ENCODE data around the gene PPP6R3.
A peak's percentile ranks its signal among the peaks of the same experiment; 100 is the strongest.

The PPP6R3 gene

GRCh38 chr11:68657021-68657780 is 196.6 kb downstream of the PPP6R3 start:
- no peak for DNase-seq

DNA sequence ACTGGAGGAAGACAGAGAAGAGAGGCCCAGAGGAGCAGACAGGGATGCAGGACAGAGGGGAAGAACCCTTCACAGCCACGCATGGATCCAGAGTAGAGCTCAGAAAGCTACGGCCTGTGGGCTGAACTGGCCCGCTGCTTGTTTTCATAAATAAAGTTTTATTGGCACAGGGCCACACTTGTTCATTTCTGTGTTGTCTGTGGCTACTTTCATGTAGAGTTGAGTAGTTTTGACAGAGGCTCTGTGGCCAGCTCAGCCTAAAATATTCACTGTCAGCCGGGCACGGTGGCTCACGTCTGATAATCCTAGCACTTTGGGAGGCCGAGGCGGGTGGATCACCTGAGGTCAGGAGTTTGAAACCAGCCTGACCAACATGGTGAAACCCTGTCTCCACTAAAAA is 197.5 kb downstream of the PPP6R3 start:
- DNase-seq = no peak

- no peak for DNase-seq
These were observed 198.1 kb downstream of the PPP6R3 start for GRCh38 chr11:68658661-68659060.

DNA sequence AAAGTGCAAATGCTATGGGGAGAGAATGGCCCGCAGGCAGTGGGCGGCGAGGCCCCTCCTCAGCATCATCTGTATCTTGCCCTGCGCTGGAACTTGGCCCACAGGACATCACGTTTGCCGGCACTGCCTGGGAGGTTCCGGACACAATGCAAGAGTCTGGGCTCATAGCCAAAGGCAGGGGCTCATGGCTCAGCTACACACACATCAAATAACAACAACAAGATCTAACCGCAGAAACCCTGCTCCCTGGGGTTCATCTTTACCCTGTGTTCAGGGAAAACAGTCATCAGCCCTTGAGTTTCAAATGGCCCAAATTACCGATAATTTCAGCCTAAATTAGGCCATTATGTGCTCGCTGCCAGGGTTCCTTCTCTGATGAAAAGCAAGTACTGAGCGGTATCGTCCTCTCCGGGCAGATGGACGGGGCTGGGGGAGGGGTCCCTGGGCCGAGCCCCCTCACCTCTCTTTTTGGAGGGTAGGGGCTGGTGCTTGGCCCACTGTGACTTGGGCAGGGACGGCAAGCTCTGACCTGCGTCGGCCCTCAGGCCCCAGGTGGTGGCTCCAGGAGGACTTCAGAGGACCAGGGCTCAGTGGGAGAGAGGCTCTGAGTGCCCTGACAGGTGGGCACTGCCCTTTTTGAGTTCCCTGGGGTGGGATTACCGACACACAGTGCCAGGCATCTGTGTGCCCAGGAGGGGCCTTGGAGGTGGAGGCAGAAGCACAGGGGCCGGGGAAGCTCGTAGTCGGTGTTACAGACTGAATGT is 198.8 kb downstream of the PPP6R3 start:
- peak; percentile 95 for DNase-seq

DNA sequence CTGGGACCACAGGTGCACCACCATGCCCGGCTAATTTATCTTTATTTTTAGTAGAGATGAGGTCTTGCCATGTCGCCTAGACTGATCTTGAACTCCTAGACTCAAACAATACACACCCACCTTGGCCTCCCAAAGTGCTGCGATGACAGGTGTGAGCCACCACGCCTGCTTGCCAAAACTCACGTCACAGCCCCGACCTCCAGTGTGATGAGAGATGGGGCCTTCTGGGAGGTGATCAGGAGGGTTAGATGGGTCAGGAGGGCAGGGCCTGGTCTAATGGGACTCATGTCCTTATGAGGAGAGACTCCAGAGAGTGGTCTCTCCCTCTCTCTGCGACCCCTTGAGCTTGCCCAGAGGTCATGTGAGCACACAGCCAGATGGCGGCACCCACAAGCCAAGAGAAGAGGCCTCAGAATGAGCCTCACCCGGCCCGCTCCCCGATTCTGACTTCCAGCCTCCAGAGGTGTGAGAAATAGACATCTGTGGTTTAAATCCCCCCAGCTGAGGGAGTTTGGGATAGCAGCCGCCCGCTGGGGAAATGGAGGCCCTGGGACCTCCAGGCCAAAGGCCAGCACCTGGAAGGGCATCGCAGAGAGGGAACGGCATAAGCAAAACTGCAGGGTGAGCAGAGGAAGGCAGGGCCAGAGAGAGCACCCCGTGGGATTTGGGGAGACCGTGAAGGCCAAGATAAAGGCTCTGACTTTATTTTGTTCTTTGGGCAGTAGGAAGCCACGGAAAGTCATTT is 199.7 kb downstream of the PPP6R3 start:
- no peak for DNase-seq

- DNase-seq = no peak
These were observed 200.5 kb downstream of the PPP6R3 start for GRCh38 chr11:68661014-68661413.

- no peak for DNase-seq
These were observed 201.4 kb downstream of the PPP6R3 start for GRCh38 chr11:68661697-68662603.

DNA sequence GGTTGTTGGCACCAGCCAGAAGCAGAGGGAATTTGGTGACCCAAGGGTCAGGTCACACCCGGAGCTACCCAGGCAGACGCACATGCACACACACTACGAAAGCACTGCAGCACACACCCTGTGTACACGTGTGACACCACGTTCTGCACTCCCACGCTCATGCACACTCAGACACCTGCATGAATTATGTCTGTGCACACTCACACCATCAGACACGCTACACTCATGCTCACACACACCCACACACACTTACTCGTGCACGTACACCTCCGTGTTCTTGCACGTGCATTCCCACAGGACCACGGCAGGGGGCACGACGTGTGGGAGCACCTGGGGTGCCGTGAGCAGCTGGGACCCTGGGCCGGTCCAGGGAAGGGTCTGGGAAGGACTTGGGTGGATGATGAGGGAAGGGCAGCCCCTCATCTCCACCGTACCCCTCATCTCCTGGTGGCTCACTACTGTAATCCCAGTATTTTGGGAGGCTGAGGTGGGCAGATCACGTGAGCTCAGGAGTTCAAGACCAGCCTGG is 203.0 kb downstream of the PPP6R3 start:
- no peak for DNase-seq

DNA sequence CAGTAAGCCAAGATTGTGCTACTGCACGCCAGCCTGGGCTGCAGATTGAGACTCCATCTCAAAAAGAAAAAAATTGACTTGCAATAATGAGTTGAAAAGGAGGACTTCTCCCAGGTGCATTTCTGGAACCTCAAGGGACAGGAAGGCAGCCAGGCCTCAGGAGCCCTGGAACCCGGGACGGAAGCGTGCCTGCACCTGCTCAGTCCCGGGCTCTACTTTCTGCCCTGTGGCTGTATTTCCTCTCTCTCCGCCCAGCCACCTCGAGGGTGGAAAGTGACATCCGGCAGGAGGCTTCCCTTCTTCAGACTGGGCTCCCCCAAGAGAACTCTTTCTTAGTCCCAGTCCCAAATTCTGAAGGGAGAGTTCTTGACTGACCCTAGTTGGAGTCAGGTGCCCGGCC is 203.6 kb downstream of the PPP6R3 start:
- DNase-seq = no peak

- DNase-seq = no peak
These were observed 204.4 kb downstream of the PPP6R3 start for GRCh38 chr11:68664906-68665305.

Measured in NCI-H1105 (cell line).